ENCODE results near the gene KRT28. TPM values are rescaled to one million over a fixed set of nuclear protein-coding genes. Genes with fewer than 3 reads are reported as not detected.

KRT28 gene
- total and polyA plus RNA-seq, 2 donors from 2014 or later: not detected

GRCh38 chr17:40830085-40830776, 30.5 kb upstream of the KRT28 start:
- no peak for TF ChIP-seq CTCF (IDR thresholded peaks at IDR 0.05; ENCODE audit: borderline replicate concordance, extremely low read depth, insufficient read depth)
- no peak overlapping the region for H3K9ac ChIP-seq (ENCODE audit: low read length in 3 of 3)
- no peaks in the 10 kb centered on the region for H3K27me3 ChIP-seq (ENCODE audit: control insufficient read depth, insufficient read depth, low read length)
- H3K27ac ChIP-seq (ENCODE audit: low read depth in 2 of 2, low read length in 2 of 2): no peak overlapping the region
- peaks cover 0 to 6% (median 4%) of the 10 kb centered on the region in 3 donors for H3K36me3 ChIP-seq (ENCODE audit: control insufficient read depth in 2 of 3, insufficient read depth in 3 of 3, low read length in 3 of 3)
- no peak overlapping the region for H3K4me3 ChIP-seq (ENCODE audit: low read length in 3 of 3)
- no peaks in the 10 kb centered on the region for H3K9me3 ChIP-seq (ENCODE audit: control insufficient read depth in 2 of 3, insufficient read depth in 1 of 3, low read length in 3 of 3)
- intact Hi-C loops (cut with DNase I): no loop called here
- no peaks in the 10 kb centered on the region for H3K4me1 ChIP-seq (ENCODE audit: control insufficient read depth in 2 of 3, insufficient read depth in 2 of 3, low read depth in 1 of 3, low read length in 3 of 3)
- DNase-seq: no peak
- no peak for FAIRE-seq

- H3K9me3 ChIP-seq (ENCODE audit: control insufficient read depth in 2 of 3, insufficient read depth in 1 of 3, low read length in 3 of 3): no peaks in the 10 kb centered on the region
- no peaks in the 10 kb centered on the region for H3K36me3 ChIP-seq (ENCODE audit: control insufficient read depth in 2 of 3, insufficient read depth in 3 of 3, low read length in 3 of 3)
- H3K27me3 ChIP-seq (ENCODE audit: control insufficient read depth, insufficient read depth, low read length): no peaks in the 10 kb centered on the region
- intact Hi-C loops (cut with DNase I): no loop called here
- H3K9ac ChIP-seq (ENCODE audit: low read length in 3 of 3): no peak overlapping the region
- TF ChIP-seq CTCF (IDR thresholded peaks at IDR 0.05; ENCODE audit: borderline replicate concordance, extremely low read depth, insufficient read depth): no peak
- DNase-seq: no peak
- no peak overlapping the region for H3K4me3 ChIP-seq (ENCODE audit: low read length in 3 of 3)
- no peak overlapping the region for H3K27ac ChIP-seq (ENCODE audit: low read depth in 2 of 2, low read length in 2 of 2)
- H3K4me1 ChIP-seq (ENCODE audit: control insufficient read depth in 2 of 3, insufficient read depth in 2 of 3, low read depth in 1 of 3, low read length in 3 of 3): no peaks in the 10 kb centered on the region
- no peak for FAIRE-seq
These were observed 28.8 kb upstream of the KRT28 start for GRCh38 chr17:40828454-40829044.

- Histone ChIP-seq H3K4me1 (ENCODE audit: control insufficient read depth in 2 of 3, insufficient read depth in 2 of 3, low read depth in 1 of 3, low read length in 3 of 3) (no peaks in the 10 kb centered on the region), H3K27ac (ENCODE audit: low read depth in 2 of 2, low read length in 2 of 2) (no peak overlapping the region), H3K36me3 (ENCODE audit: control insufficient read depth in 2 of 3, insufficient read depth in 3 of 3, low read length in 3 of 3) (no peaks in the 10 kb centered on the region), H3K9me3 (ENCODE audit: control insufficient read depth in 2 of 3, insufficient read depth in 1 of 3, low read length in 3 of 3) (no peaks in the 10 kb centered on the region), H3K27me3 (ENCODE audit: control insufficient read depth, insufficient read depth, low read length) (no peaks in the 10 kb centered on the region), H3K4me3 (ENCODE audit: low read length in 3 of 3) (no peak overlapping the region), H3K9ac (ENCODE audit: low read length in 3 of 3) (no peak overlapping the region)
- TF ChIP-seq CTCF (IDR thresholded peaks at IDR 0.05; ENCODE audit: borderline replicate concordance, extremely low read depth, insufficient read depth): no peak
- FAIRE-seq (no peak), DNase-seq (no peak)
- intact Hi-C loops (cut with DNase I): no loop called here
These were observed 28.1 kb upstream of the KRT28 start for GRCh38 chr17:40827746-40828453.

All from kidney (tissue), 14 donors.